HL-60/S4 treated with phorbol 12-myristate 13-acetate at 8.2 ng/mL for 4 days and 3 days (cell line): ENCODE data around the gene IQCF2.
"Not testable (repeated sequence)": the region's sequence is repeated elsewhere in the genome, so short reads cannot be mapped to it uniquely, and the experiment has no call there.

Source experiments
- in situ Hi-C: fragments of 300-500 bp; cut with MboI; formaldehyde crosslinking; loops from 2 replicates; pipeline ENCODE4 v1.15.0; 2022; ENCODE audit warnings: low sequenced_read_pairs

Gene IQCF2

DNA sequence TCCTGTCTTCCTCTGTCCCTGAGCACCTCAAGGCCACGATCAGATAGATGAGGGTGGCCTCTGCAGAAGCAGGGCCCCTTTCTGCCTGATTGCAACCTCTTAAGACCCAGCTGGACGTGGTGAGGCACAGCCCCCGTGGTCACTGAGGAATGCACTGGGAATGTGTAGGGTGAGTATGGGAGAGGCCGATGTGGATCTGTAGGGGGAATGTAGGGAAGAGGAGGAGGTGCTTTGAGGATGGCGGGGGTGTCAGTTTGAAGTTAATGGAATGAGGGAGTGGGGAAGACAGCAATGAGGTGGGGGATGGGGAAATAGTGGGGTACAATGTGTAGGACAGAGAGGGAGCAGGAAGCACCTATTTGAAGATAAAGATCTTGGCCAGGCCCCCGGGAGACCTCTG is 14.8 kb downstream of the IQCF2 start:
- in situ Hi-C loops: no loop called here

- in situ Hi-C loops: no loop called here
Observed at GRCh38 chr3:51879937-51880336, 18.5 kb downstream of the IQCF2 start.

GRCh38 chr3:51886447-51886846 is 25.0 kb downstream of the IQCF2 start:
- in situ Hi-C loops: no loop called here

DNA sequence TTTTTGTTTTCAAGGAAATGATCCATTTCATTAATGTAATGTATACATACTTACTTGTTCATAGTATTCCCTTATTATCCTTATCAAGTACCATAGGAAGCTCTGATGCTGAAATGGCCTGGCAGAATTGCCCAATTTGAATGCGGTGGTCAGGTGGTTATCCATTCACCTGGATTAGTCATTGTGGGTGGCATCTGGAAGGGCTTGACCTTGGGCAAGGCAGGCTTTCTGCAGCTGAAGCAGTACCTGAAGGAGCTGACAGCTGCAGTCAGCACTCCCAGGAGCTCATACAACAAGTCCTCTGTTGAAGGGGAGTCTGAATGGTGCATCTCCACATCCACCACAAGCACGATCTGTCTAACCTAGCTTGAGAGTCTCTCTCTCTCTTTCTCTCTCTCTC is 26.2 kb downstream of the IQCF2 start:
- in situ Hi-C loops: no loop called here

DNA sequence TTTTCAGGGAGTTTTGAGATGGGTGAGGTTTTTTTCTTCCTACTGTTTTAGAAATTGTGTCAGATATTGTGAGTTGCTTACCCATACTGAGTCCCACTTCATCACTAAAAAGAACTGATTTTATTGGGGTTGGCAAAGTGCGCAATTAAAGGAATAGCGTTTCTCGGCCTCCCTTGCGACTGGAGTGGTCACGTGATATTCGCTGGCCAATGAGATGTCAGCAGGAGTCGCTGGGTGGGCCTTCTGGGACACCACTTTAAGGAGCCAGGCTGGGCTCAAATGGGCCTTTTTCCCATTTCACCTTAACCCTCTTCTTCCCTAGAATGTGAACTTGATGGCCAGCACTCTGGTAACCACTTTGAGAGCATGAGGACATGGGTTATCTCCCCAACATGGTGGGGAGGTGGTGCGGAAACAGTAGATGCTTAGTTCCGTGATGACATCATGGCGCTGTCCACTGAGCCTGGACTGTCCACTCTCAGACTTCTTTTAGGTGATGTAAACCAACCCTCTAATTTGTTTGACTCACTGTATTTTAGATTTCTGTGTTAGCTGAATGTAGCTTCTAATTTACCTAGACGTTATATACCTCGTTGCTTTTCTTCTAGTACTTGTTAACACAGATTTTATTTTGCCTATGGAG is 27.2 kb downstream of the IQCF2 start:
- in situ Hi-C loops: no loop called here

DNA sequence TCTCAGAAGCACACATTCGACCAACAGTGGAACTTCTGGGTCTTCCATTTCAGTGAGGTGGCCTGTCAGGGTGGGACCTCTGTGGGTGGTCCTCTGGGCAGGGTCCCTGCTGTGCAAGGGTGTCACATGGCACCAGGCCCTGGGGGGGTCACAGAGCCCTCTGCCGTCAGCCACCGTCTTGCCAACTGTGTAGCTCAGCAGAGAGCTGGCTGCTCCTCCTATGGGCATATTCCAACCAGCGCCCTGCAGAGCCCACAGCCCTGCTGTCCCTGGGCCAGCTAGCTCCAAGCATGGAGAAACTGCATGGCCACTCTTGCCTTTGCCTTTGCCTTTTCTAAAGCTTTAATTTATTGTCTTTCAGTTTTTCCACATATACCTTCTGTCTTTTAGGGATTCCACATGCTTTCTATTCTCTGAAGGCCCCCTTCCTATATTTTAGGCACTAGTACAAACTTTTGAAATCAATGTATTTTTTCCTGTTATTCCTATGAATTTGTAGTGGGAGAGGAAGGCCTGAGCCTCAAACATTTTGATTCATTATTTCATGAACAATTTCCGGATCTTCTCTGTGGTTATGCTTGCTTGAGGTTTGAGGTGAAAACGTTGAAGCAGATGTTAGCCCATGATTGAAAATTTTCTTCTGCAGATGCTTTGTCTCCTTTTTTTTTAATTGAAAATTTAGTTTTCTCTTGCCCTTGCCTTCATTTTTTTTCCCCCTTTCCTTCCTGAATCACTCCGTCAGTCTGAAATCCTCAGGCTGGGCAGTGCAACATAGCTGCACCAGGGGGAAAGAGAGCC is 30.0 kb downstream of the IQCF2 start:
- in situ Hi-C loops: no loop called here

GRCh38 chr3:51894391-51894790 is 33.0 kb downstream of the IQCF2 start:
- in situ Hi-C loops: no loop called here

DNA sequence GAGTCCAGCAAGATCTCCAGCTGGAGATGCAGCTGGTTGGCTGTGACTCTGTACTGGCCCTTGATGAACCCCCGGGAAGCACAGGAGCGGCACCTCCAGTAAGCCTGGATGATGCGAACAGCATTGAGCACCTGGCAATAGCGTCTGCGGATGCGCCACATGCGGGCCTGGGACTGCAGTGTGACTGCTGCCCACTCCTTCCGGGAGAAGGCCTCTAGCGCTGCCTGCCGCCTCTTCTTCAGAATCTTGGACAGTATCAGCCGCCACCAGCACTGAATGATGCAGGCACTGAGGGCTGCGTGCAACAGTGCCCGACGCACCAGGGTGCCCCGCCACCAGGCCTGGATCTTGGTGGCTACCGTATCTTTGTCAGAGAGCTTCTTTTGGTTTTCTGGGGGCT is 33.5 kb downstream of the IQCF2 start:
- in situ Hi-C loops: no loop called here

DNA sequence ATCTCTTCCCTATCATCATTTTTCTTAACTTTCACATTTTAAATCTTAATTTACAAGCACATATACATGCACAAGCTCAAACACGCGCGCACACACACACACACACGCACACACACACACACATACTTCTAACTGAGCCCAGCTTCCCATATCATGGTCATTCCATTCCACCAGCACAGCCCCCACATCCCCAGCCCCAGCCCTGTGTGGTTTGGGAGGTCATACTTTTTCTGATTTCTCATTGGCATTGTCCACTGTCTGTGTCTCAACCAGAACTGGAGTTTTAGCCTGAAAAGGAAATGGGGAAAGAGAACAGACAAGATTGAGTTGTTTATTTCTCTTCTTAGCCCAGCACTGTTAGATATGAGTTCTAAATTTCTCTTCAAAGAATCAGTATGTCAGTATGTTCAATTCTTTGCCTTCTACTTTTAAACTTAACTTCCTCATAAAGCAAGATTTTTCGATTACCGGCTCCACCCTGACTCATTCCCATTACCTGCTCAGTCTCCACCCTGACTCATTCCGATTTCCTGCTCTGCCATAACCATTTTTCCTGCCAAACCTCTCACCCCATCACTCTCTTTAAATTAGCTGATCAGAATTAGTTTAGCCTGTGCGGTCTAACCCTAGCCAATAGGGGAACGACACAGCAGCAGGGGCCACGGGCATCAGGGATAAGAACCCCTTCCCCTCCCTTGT is 35.3 kb downstream of the IQCF2 start:
- in situ Hi-C loops: no loop called here

DNA sequence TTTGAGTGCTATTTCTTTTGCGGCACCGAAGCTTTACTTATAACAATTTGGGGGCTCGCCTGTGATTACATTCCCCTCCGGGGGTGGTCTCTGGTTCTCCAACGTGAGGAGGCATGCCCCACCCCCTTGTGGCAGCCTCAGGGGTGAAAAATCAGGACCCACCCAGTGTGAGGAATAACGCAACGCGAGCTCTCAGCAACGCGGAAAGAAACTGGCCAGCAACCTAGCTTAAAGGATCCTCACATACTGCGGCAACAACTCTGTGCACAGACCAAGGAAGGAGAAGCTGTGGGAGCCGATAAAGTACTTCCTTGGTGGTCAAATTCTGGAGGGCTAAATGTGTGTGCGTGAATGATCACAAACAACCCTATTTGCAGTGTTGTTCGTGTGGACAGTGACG is 36.0 kb downstream of the IQCF2 start:
- in situ Hi-C loops: no loop called here

GRCh38 chr3:51900043-51900442 is 38.6 kb downstream of the IQCF2 start:
- in situ Hi-C loops: not testable (repeated sequence)

GRCh38 chr3:51902361-51902760 is 40.9 kb downstream of the IQCF2 start:
- in situ Hi-C loops: not testable (repeated sequence)

DNA sequence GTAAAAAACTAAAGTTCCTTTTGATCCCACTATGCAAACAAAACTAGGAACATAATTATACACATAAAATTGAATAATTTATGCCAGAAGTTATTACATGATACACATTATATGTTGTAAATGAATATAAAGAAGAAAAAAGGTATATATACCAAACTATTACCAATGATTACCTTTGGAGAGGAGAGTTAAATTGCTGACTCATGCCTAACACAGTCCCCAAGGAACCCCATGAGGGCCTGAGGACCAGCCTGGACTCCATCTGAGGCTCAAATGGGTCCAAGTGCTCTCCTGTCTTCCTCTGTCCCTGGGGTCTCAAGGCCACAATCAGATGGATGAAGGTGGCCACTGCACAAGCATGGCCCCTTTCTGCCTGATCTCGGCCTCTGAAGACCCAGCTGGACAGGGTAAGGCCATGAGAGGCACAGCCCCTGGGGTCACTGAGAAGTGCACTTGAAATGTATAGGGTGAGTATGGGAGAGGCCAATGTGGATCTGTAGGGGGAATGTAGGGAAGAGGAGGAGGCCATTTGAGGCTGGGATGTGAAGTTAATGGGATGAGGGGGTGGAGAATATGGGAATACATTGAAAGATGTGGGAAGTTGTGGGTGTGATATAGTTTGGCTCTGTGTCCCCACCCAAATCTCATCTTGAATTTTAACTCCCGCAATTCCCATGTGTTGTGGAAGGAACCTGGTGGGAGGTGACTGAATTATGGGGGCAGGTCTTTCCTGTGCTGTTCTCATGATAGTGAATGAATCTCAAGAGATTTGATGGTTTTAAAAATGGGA is 42.8 kb downstream of the IQCF2 start:
- in situ Hi-C loops: no loop called here

GRCh38 chr3:51908026-51908425 is 46.6 kb downstream of the IQCF2 start:
- in situ Hi-C loops: no loop called here
